Endometrium (tissue), 2 donors: ENCODE results near the gene MTMR2.
"Not testable (repeated sequence)": the region's sequence is repeated elsewhere in the genome, so short reads cannot be mapped to it uniquely, and the experiment has no call there.

Experiments
- FAIRE-seq: peaks from 2 replicates; lab custom pipeline; 2012; peaks lifted over from hg19 to GRCh38; lab: Jason Lieb, UNC
- donor health status: control.
- donor health status: control.

MTMR2 gene

GRCh38 chr11:95806464-95806863, 117.4 kb downstream of the MTMR2 start:
- FAIRE-seq, result not testable (repeated sequence)

GRCh38 chr11:95805869-95806268, 118.0 kb downstream of the MTMR2 start:
- no peak for FAIRE-seq

DNA sequence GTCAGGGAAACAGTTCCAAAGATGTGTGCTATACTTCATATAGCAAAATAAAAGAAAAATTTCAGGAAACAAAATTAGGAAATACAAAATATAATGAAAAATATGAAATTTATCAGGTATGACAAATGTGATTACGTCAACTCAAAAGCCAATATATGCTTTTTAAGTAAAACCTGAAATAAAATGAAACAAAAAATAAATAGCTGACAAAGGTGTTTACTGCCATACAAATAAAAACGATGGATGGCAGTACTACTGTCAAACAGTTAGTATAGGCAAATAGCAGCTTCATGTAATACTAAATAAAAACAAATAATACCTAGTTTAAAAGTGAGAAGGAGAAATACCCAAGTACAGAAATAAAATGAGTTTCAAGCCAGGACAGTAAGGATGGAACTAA, 119.9 kb downstream of the MTMR2 start:
- FAIRE-seq, result no peak

GRCh38 chr11:95802806-95803205, 121.1 kb downstream of the MTMR2 start:
- no peak for FAIRE-seq

DNA sequence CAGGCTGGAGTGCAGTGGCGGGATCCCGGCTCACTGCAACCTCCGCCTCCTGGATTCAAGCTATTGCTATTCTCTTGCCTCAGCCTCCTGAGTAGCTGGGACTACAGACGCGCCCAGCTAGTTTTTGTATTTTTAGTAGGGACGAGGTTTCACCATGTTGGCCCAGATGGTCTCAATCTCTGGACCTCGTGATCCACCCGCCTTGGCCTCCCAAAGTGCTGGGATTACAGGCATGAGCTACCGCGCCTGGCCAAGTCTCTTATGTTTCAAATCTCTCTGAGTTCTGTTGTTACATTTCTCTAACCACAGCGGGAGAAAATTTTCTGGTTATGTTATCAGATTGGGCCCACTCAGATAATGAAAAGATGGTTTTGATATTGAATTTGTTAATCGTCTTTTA, 123.5 kb downstream of the MTMR2 start:
- no peak for FAIRE-seq

GRCh38 chr11:95799546-95799945, 124.4 kb downstream of the MTMR2 start:
- FAIRE-seq, result peak; percentile 74

DNA sequence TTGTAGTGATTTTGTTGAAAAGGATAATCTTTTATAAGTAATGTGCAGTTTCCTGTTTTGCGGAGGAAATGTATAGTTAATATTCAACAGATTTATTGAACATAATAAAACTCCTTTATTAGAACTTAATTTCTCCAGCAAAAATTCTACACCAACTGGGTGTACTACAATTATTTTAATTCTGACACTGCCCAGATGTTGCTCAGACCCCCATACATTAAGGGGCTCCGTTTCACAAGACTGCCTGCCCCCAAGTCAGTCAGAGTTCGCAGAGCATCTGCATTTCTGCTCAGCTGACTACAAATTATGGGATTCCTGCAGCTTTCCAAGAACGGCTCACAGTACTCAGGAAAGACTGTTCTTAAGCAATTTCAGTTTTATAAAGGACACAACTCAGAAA, 127.4 kb downstream of the MTMR2 start:
- no peak for FAIRE-seq

GRCh38 chr11:95795627-95796295, 128.1 kb downstream of the MTMR2 start:
- no peak for FAIRE-seq

- FAIRE-seq, result no peak
These were observed 129.8 kb downstream of the MTMR2 start for GRCh38 chr11:95794086-95794485.

GRCh38 chr11:95793116-95793515, 130.8 kb downstream of the MTMR2 start:
- no peak for FAIRE-seq

GRCh38 chr11:95792700-95793099, 131.2 kb downstream of the MTMR2 start:
- no peak for FAIRE-seq

DNA sequence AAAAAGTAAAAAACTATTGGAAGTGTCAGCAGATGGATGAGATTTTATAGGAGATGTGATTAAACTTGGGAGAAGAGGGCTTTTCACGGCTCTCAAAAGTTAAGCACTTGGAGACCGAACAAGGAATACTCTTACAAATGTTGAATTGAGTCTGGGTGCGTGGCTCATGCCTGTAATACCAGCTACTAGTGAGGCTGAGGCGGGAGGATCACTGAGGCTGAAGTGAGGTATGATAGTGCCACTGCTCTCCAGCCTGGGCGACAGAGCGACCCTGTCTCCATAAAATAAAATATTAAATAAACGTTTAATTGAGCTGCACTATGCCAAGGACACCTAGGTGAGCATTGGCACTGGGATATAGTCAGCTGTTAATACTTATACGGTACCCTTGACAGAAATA, 131.7 kb downstream of the MTMR2 start:
- no peak for FAIRE-seq

GRCh38 chr11:95791709-95792033, 132.2 kb downstream of the MTMR2 start:
- no peak for FAIRE-seq

GRCh38 chr11:95790933-95791708, 132.8 kb downstream of the MTMR2 start:
- FAIRE-seq, result no peak

- peak; percentile 81 for FAIRE-seq
These were observed 133.6 kb downstream of the MTMR2 start, which contains the start of gene CEP57 for GRCh38 chr11:95790123-95790932. Gene CEP57 (plus strand): TSS chr11:95790498. CDS start chr11:95790699, 201 bp downstream.

GRCh38 chr11:95789506-95790122, 134.3 kb downstream of the MTMR2 start, which contains the start of gene FAM76B:
Gene FAM76B (minus strand): TSS chr11:95789782. CDS start chr11:95789478, 304 bp downstream.
- peak; percentile 95 for FAIRE-seq

- no peak for FAIRE-seq
These were observed 134.9 kb downstream of the MTMR2 start for GRCh38 chr11:95788921-95789505.
